IMR-90 (cell line): ENCODE measurements around the gene PIAS1.

Experiments
- CEBPB ChIP-seq: IDR thresholded peaks from 2 replicates; pipeline ENCODE4 v1.6.1; 2012; ENCODE audit warnings: low read depth, low read length, improper control_type of control experiment
- CHD1 ChIP-seq: IDR thresholded peaks from 2 replicates; pipeline ENCODE4 v1.6.1; 2012; ENCODE audit warnings: low read depth, low read length, improper control_type of control experiment
- CTCF ChIP-seq: conservative IDR thresholded peaks from 2 replicates; pipeline ENCODE4 v1.5.1; 2012; ENCODE audit warnings: mild to moderate bottlenecking, low read depth, low read length, improper control_type of control experiment
- POLR2A ChIP-seq: IDR thresholded peaks from 2 replicates; pipeline ENCODE4 v1.6.1; 2012; ENCODE audit warnings: mild to moderate bottlenecking, low read depth, low read length
- RAD21 ChIP-seq: IDR thresholded peaks from 2 replicates; pipeline ENCODE4 v1.6.1; 2012; ENCODE audit warnings: low read length, improper control_type of control experiment
- SMC3 ChIP-seq: fragments of 150-350 bp; IDR thresholded peaks from 2 replicates; pipeline ENCODE4 v1.6.1; 2016; ENCODE audit warnings: low read depth, mild to moderate bottlenecking, antibody characterized with exemption, low read length, moderate library complexity

DNA sequence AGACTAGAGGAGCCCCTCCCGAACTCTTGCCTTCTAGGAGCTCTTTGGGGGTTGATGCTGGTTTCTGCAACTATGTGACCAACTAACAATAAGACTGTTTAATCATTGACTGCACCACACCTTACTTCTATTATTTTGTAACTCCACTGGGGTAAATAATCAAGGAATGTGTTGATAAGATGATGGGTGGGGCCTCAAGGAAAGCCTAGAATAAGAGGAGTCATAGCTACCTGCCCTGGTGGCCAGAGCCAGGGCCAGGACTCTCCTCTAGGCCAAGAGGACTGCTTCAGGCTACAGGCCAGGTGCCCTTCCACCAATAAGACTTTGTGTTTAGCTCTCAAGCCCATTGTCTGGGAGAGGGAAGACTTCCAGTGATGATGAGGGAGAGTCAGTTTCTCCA, 41.2 kb upstream of the PIAS1 start:
- TF ChIP-seq CTCF (no peak), POLR2A (no peak), RAD21 (no peak), CEBPB (no peak), CHD1 (no peak), SMC3 (no peak)
